ENCODE results near the gene PKP3.

DNA sequence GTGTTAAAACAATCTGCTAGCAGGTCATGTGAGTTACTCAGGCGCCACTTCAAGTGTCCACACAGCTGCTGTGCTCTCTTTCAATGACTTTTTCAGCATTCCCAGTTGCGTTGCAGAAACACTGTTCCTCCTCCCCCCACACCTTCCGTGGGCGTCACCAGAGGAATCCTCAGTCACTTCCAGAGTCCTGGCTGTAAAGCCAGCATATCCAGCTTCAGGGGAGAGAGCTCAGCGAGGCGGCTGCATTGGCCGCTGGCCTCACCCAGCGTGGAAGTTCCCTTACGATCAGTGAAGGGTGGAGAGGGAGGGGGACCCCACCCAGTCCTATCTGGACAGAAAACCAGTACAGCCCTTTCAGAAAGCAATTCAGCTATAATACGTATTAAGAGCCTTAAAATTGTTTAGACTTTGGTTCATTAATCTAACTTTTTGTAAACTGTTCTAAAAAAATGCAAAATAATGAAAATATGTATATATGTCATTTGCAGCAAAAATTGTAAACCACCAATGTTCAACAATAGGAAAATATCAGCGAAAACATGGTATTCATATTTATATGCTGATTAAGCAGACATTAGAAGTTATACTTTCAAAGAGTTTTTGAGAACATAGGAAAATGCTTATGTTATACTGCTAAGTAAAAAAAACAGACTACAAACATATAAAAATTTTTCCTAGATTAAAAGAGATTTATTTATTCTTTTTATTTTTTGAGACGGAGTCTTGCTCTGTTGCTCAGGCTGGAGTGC, 50.6 kb downstream of the PKP3 start:
- TF ChIP-seq TEAD4 (IDR thresholded peaks at IDR 0.05; ENCODE audit: borderline replicate concordance, insufficient read depth) (no peak), YY1 (IDR thresholded peaks at IDR 0.05; ENCODE audit: low read depth) (no peak), EP300 (IDR thresholded peaks at IDR 0.05; ENCODE audit: borderline replicate concordance in 1 of 2, low read depth in 1 of 2, low read length in 1 of 2) (no peak), TAF1 (IDR thresholded peaks at IDR 0.05; ENCODE audit: borderline replicate concordance, low read depth, low read length) (no peak), TCF12 (IDR thresholded peaks at IDR 0.05) (no peak), CHD2 (IDR thresholded peaks at IDR 0.05; ENCODE audit: low read length, partially characterized antibody) (no peak), MXI1 (IDR thresholded peaks at IDR 0.05; ENCODE audit: low read depth, low read length) (no peak), NFIC (IDR thresholded peaks at IDR 0.05; ENCODE audit: borderline replicate concordance) (no peak)
- TF ChIP-seq, protein P1, sequence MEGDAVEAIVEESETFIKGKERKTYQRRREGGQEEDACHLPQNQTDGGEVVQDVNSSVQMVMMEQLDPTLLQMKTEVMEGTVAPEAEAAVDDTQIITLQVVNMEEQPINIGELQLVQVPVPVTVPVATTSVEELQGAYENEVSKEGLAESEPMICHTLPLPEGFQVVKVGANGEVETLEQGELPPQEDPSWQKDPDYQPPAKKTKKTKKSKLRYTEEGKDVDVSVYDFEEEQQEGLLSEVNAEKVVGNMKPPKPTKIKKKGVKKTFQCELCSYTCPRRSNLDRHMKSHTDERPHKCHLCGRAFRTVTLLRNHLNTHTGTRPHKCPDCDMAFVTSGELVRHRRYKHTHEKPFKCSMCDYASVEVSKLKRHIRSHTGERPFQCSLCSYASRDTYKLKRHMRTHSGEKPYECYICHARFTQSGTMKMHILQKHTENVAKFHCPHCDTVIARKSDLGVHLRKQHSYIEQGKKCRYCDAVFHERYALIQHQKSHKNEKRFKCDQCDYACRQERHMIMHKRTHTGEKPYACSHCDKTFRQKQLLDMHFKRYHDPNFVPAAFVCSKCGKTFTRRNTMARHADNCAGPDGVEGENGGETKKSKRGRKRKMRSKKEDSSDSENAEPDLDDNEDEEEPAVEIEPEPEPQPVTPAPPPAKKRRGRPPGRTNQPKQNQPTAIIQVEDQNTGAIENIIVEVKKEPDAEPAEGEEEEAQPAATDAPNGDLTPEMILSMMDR (IDR thresholded peaks at IDR 0.05) = no peak
- TF ChIP-seq, protein P2, sequence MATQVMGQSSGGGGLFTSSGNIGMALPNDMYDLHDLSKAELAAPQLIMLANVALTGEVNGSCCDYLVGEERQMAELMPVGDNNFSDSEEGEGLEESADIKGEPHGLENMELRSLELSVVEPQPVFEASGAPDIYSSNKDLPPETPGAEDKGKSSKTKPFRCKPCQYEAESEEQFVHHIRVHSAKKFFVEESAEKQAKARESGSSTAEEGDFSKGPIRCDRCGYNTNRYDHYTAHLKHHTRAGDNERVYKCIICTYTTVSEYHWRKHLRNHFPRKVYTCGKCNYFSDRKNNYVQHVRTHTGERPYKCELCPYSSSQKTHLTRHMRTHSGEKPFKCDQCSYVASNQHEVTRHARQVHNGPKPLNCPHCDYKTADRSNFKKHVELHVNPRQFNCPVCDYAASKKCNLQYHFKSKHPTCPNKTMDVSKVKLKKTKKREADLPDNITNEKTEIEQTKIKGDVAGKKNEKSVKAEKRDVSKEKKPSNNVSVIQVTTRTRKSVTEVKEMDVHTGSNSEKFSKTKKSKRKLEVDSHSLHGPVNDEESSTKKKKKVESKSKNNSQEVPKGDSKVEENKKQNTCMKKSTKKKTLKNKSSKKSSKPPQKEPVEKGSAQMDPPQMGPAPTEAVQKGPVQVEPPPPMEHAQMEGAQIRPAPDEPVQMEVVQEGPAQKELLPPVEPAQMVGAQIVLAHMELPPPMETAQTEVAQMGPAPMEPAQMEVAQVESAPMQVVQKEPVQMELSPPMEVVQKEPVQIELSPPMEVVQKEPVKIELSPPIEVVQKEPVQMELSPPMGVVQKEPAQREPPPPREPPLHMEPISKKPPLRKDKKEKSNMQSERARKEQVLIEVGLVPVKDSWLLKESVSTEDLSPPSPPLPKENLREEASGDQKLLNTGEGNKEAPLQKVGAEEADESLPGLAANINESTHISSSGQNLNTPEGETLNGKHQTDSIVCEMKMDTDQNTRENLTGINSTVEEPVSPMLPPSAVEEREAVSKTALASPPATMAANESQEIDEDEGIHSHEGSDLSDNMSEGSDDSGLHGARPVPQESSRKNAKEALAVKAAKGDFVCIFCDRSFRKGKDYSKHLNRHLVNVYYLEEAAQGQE (IDR thresholded peaks at IDR 0.05; ENCODE audit: low read depth, low read length) = no peak
- TF ChIP-seq, protein P3, sequence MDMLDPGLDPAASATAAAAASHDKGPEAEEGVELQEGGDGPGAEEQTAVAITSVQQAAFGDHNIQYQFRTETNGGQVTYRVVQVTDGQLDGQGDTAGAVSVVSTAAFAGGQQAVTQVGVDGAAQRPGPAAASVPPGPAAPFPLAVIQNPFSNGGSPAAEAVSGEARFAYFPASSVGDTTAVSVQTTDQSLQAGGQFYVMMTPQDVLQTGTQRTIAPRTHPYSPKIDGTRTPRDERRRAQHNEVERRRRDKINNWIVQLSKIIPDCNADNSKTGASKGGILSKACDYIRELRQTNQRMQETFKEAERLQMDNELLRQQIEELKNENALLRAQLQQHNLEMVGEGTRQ (IDR thresholded peaks at IDR 0.05; ENCODE audit: borderline replicate concordance, low read depth, low read length) = no peak
- TF ChIP-seq, protein P4, sequence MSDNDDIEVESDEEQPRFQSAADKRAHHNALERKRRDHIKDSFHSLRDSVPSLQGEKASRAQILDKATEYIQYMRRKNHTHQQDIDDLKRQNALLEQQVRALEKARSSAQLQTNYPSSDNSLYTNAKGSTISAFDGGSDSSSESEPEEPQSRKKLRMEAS (IDR thresholded peaks at IDR 0.05; ENCODE audit: low read depth) = no peak
